ENCODE data around the gene TBC1D20.

- no peak for TF ChIP-seq CTCF (IDR thresholded peaks at IDR 0.05; ENCODE audit: insufficient read depth, low read depth, low read length)
- TF ChIP-seq EZH2 (IDR thresholded peaks at IDR 0.05; ENCODE audit: insufficient read depth, low read length) = no peak
Measured at GRCh38 chr20:400128-400453, 62.2 kb downstream of the TBC1D20 start.

Data from astrocyte (in vitro differentiated cells and primary cell).